ENCODE data around the gene FGD5. TPM values are rescaled to one million over a fixed set of nuclear protein-coding genes. Genes with fewer than 3 reads are reported as not detected.

The FGD5 gene
- total RNA-seq, 6 donors from 2014 or later = 26.8 to 90.4 (median 57.2) TPM

DNA sequence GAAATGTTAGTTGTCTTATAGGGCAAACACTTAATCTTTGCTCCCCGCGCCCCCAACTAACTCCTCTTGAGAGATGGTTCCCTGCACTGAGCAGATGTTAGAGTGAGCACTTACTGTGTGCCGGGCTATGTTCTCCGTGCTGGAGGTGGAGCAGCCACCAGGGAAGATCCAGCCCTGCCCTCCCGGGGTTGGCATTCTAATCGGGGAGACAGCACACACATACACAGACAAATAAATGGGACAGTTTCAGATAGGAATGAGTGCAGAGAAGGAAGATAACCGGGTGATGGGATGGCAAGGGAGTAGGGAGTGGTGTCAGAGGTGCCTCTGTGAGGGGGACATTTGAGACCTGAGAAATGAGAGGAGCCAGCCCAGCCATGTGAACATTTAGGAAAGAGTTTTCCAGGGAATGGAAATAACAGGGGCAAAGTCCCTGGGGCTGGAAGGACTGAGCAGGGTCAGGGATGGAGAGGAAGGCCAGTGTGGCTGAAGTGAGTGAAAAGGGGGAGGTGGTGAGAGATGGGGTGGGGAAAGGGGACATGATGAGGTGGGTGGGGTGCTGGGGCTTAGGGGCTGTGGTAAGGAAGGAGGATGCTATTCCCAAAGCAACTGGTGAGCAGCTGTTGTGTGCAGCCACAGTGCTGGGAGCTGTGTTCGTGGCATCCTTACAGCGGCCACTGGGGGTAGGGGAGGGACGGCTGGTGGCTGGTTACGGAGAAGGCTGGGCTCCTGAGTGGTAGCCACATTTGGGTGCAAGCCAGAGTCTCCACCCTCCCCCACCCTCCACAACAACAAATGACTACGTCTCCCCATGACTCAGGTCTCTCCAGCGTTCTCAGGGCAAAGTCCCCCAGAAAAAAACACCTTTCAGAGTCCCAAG is 15.4 kb upstream of the FGD5 start:
- DNase-seq = no peak
- no peak overlapping the region for H3K4me3 ChIP-seq
- TF ChIP-seq, protein P1, sequence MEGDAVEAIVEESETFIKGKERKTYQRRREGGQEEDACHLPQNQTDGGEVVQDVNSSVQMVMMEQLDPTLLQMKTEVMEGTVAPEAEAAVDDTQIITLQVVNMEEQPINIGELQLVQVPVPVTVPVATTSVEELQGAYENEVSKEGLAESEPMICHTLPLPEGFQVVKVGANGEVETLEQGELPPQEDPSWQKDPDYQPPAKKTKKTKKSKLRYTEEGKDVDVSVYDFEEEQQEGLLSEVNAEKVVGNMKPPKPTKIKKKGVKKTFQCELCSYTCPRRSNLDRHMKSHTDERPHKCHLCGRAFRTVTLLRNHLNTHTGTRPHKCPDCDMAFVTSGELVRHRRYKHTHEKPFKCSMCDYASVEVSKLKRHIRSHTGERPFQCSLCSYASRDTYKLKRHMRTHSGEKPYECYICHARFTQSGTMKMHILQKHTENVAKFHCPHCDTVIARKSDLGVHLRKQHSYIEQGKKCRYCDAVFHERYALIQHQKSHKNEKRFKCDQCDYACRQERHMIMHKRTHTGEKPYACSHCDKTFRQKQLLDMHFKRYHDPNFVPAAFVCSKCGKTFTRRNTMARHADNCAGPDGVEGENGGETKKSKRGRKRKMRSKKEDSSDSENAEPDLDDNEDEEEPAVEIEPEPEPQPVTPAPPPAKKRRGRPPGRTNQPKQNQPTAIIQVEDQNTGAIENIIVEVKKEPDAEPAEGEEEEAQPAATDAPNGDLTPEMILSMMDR (IDR thresholded peaks at IDR 0.05) = peak in 1 of 6 experiments; percentile 32
- TF ChIP-seq POLR2A (IDR thresholded peaks at IDR 0.05) (no peak), EP300 (IDR thresholded peaks at IDR 0.05) (no peak)
- WGBS, 2 donors = 44 to 55% methylated on average over 12 to 13 of the region's 13 CpGs
- H3K9me3 ChIP-seq = no peaks in the 10 kb centered on the region
- peak overlapping the region; percentile 67 to 89 (median 72) for H3K27ac ChIP-seq
- H3K36me3 ChIP-seq = no peaks in the 10 kb centered on the region
- no peaks in the 10 kb centered on the region for H3K27me3 ChIP-seq
- peak; percentile 8 to 60 for ATAC-seq (ENCODE audit: low FRiP score in 2 of 2)
- H3K4me1 ChIP-seq = peaks cover 18 to 56% (median 38%) of the 10 kb centered on the region in 4 donors

DNA sequence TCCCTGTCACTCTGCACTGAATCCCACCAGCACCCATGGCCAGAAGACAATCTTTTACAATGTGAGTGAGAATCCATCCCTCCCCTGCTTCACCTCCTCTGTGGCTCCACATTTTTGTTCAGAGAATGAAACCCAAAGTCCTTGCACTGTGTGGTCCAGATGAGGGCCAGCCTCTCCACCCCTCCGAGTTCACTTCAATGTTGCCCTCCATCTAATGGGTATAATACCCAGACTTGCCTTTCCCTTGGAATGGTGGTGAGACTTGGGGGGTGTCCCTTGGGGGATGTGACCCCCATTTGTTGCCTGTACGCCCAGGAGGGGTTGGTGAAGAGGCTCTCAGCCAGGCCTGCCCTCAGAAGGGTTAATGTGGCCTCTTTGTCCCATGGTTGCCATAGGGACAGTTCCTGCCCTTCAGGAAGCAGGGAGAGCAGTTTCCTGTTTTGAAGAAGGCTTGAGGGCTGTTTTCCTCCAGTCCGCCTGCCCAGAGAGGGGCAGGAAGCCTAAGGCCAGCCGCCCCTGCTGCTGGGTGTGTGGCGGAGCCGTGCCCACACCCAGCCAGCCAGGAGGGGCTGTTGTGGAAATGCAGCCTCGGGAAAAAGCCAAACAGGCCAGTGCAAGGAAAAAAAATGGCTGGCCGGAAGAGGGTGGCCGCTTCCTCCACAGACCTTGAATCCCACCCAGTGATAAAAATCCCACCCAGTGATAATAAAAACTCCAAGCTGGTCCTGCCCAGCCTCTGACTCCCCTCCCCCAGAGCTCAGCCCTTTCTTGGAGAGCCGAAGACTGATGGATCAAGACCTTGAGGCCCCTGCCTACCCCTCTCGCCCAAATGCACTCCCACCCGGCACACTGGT is 14.6 kb upstream of the FGD5 start:
- Histone ChIP-seq H3K4me3 (no peak overlapping the region), H3K36me3 (no peaks in the 10 kb centered on the region), H3K27me3 (no peaks in the 10 kb centered on the region), H3K4me1 (peaks cover 18 to 56% (median 38%) of the 10 kb centered on the region in 4 donors), H3K9me3 (no peaks in the 10 kb centered on the region), H3K27ac (peak overlapping the region; percentile 67 to 89 (median 72))
- WGBS, 2 donors = 42 to 45% methylated on average over 8 to 12 of the region's 12 CpGs
- ATAC-seq (ENCODE audit: low FRiP score in 2 of 2) = peak; percentile 30 to 40
- no peak for TF ChIP-seq EP300 (IDR thresholded peaks at IDR 0.05)
- TF ChIP-seq, protein P1 (IDR thresholded peaks at IDR 0.05) = peak in 1 of 6 experiments; percentile 5
- peak; percentile 61 to 70 for TF ChIP-seq POLR2AphosphoS5 (IDR thresholded peaks at IDR 0.05)
- no peak for TF ChIP-seq POLR2A (IDR thresholded peaks at IDR 0.05)
- DNase-seq = peak in 1 of 2 donors; percentile 34

- Histone ChIP-seq H3K4me1 (peaks cover 22 to 63% (median 44%) of the 10 kb centered on the region in 4 donors), H3K27me3 (no peaks in the 10 kb centered on the region), H3K9me3 (no peaks in the 10 kb centered on the region), H3K4me3 (no peak overlapping the region), H3K27ac (peak overlapping the region; percentile 67 to 89 (median 72)), H3K36me3 (no peaks in the 10 kb centered on the region)
- no peak for TF ChIP-seq POLR2AphosphoS5 (IDR thresholded peaks at IDR 0.05)
- TF ChIP-seq EP300 (IDR thresholded peaks at IDR 0.05) = no peak
- TF ChIP-seq, protein P1 (IDR thresholded peaks at IDR 0.05) = no peak
- no peak for TF ChIP-seq POLR2A (IDR thresholded peaks at IDR 0.05)
- DNase-seq (no peak), ATAC-seq (ENCODE audit: low FRiP score in 2 of 2) (peak in 1 of 2 donors; percentile 28)
- 54 to 59% methylated on average over 7 of the region's 7 CpGs for WGBS, 2 donors
These were observed 13.7 kb upstream of the FGD5 start for GRCh38 chr3:14804835-14805780.

GRCh38 chr3:14805961-14806537 is 12.7 kb upstream of the FGD5 start:
- Histone ChIP-seq H3K4me3 (no peak overlapping the region), H3K4me1 (peaks cover 23 to 71% (median 45%) of the 10 kb centered on the region in 4 donors), H3K36me3 (no peaks in the 10 kb centered on the region), H3K27me3 (peaks cover 0 to 4% (median 4%) of the 10 kb centered on the region in 4 donors), H3K9me3 (no peaks in the 10 kb centered on the region), H3K27ac (peak overlapping the region in 3 of 4 donors; percentile 67 to 89 (median 75))
- WGBS, 2 donors = 54 to 62% methylated on average over 3 to 4 of the region's 4 CpGs
- DNase-seq (no peak), ATAC-seq (ENCODE audit: low FRiP score in 2 of 2) (no peak)
- no peak for TF ChIP-seq POLR2AphosphoS5 (IDR thresholded peaks at IDR 0.05)
- TF ChIP-seq POLR2A (IDR thresholded peaks at IDR 0.05) = no peak
- no peak for TF ChIP-seq EP300 (IDR thresholded peaks at IDR 0.05)
- TF ChIP-seq, protein P1 (IDR thresholded peaks at IDR 0.05) = no peak

Measured in upper lobe of left lung (tissue), 6 donors.